Neuronal stem cell (in vitro differentiated cells): ENCODE measurements around the gene NFASC.

Experiments
- DNase-seq: peaks from one replicate; pipeline ENCODE4 v3.0.0-alpha.2; 2013; ENCODE audit warnings: low spot score
- H2AFZ ChIP-seq: one replicate; pipeline ENCODE4 v1.6.1; 2013; ENCODE audit warnings: mild to moderate bottlenecking, low read length, inconsistent platforms
- H2AK5ac ChIP-seq: 2 replicates; pipeline ENCODE4 v1.6.1; 2013; ENCODE audit warnings: low read depth, mild to moderate bottlenecking, inconsistent platforms, low read length, moderate library complexity, mixed read lengths
- H2BK120ac ChIP-seq: 2 replicates; pipeline ENCODE4 v1.6.1; 2013; ENCODE audit warnings: low read depth, mild to moderate bottlenecking, inconsistent platforms, low read length, moderate library complexity, mixed read lengths
- H2BK12ac ChIP-seq: one replicate; pipeline ENCODE4 v1.6.1; 2013; ENCODE audit warnings: low read length, inconsistent platforms
- H2BK15ac ChIP-seq: 2 replicates; pipeline ENCODE4 v1.6.1; 2013; ENCODE audit warnings: mild to moderate bottlenecking, low read length, inconsistent platforms, mixed read lengths
- H2BK5ac ChIP-seq: one replicate; pipeline ENCODE4 v1.6.1; 2013; ENCODE audit warnings: inconsistent platforms, mild to moderate bottlenecking, low read length, moderate library complexity
- H3K14ac ChIP-seq: one replicate; pipeline ENCODE4 v1.6.1; 2013; ENCODE audit warnings: low read length, inconsistent platforms
- H3K18ac ChIP-seq: 2 replicates; pipeline ENCODE4 v1.6.1; 2013; ENCODE audit warnings: low read length, inconsistent platforms
- H3K23ac ChIP-seq: 2 replicates; pipeline ENCODE4 v1.6.1; 2013; ENCODE audit warnings: low read depth, mild to moderate bottlenecking, mixed read lengths, low read length, inconsistent platforms; ENCODE audit not compliant: poor library complexity
- H3K27ac ChIP-seq: replicated peaks from 3 replicates; pipeline ENCODE4 v1.5.1; 2013; ENCODE audit warnings: low read length, inconsistent platforms
- H3K27me3 ChIP-seq, 3 experiments: 2 replicates each; pipeline ENCODE4 v1.6.1; 2013; ENCODE audit warnings: low read length in 3 of 3, mild to moderate bottlenecking in 2 of 3, inconsistent platforms in 1 of 3, low read depth in 1 of 3, mixed read lengths in 1 of 3, moderate library complexity in 1 of 3; ENCODE audit not compliant: control insufficient read depth in 3 of 3, insufficient read depth in 3 of 3
- H3K36me3 ChIP-seq, 2 donors: replicated peaks in 1 of 2; 2 replicates each; pipeline ENCODE4 v1.6.1; 2013; ENCODE audit warnings: low read length in 2 of 2; ENCODE audit not compliant: control insufficient read depth in 2 of 2, insufficient read depth in 2 of 2
- H3K4ac ChIP-seq: 2 replicates; pipeline ENCODE4 v1.6.1; 2013; ENCODE audit warnings: inconsistent platforms, mild to moderate bottlenecking, low read length, moderate library complexity
- H3K4me1 ChIP-seq, 2 donors: 1 replicate in 1 of 2; 2 replicates in 1 of 2; pipeline ENCODE4 v1.6.1; 2013; ENCODE audit warnings: low read length in 2 of 2, low read depth in 1 of 2; ENCODE audit not compliant: control insufficient read depth in 2 of 2, insufficient read depth in 1 of 2
- H3K4me2 ChIP-seq: one replicate; pipeline ENCODE4 v1.6.1; 2013; ENCODE audit warnings: mild to moderate bottlenecking, low read length, inconsistent platforms; ENCODE audit not compliant: insufficient read depth, poor library complexity, severe bottlenecking
- H3K4me3 ChIP-seq, 2 donors: 2 replicates each; pipeline ENCODE4 v1.5.1; 2013; ENCODE audit warnings: low read length in 2 of 2, mild to moderate bottlenecking in 2 of 2, inconsistent platforms in 1 of 2, moderate library complexity in 1 of 2
- H3K79me1 ChIP-seq: one replicate; pipeline ENCODE4 v1.6.1; 2013; ENCODE audit warnings: low read depth, mild to moderate bottlenecking, inconsistent platforms, low read length, moderate library complexity
- H3K9ac ChIP-seq: one replicate; pipeline ENCODE4 v1.6.1; 2013; ENCODE audit warnings: mild to moderate bottlenecking, low read depth, low read length, inconsistent platforms; ENCODE audit not compliant: poor library complexity
- H3K9me3 ChIP-seq, 2 donors: replicated peaks in 1 of 2; 2 replicates each; pipeline versions ENCODE3 to v1.6.1; 2013; ENCODE audit warnings: low read length in 2 of 2, mild to moderate bottlenecking in 2 of 2, inconsistent platforms in 1 of 2, low read depth in 1 of 2, mixed read lengths in 1 of 2, moderate library complexity in 1 of 2; ENCODE audit not compliant: control insufficient read depth in 2 of 2, insufficient read depth in 1 of 2
- H4K8ac ChIP-seq: one replicate; pipeline ENCODE4 v1.6.1; 2013; ENCODE audit warnings: low read depth, mild to moderate bottlenecking, inconsistent platforms, low read length, moderate library complexity
- H4K91ac ChIP-seq: one replicate; pipeline ENCODE4 v1.6.1; 2013; ENCODE audit warnings: low read length, low read depth, mild to moderate bottlenecking, inconsistent platforms; ENCODE audit not compliant: poor library complexity
- WGBS, 2 donors: extraction: QIAGEN DNeasy Blood & Tissue Kit; methylation state at CpG; one replicate each; pipeline ENCODE4 v1.1.7; 2013; ENCODE audit warnings: missing lambda C conversion rate in 2 of 2, mixed read lengths in 1 of 2; ENCODE audit not compliant: insufficient read length in 2 of 2, insufficient replicate concordance in 1 of 2; ENCODE audit errors: extremely low coverage in 2 of 2; 5-methylcytosine and 5-hydroxymethylcytosine counted together

Gene NFASC

DNA sequence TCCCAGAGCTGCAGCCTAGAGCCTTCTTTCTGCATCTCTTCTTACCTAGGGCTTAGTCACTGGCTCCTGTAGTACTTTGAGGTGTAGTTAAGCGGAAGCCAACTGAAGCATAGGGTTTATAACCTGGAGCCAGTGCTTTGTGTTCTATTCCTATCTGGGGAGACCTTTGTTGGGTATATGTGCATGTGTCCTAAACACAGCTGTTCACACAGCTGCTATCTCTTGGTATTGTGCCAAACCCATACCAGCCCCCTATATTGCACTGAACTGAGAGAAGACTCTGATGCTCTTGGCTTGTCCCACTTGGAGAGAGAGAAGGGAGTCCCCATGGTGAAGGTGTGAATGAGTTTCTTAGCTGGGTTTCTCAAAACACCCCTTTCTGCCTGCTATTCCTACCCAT is 17.2 kb upstream of the NFASC start:
- Histone ChIP-seq H2AFZ (no peak overlapping the region), H3K27ac (no peak overlapping the region), H3K79me1 (no peaks in the 10 kb centered on the region), H3K9me3 (no peaks in the 10 kb centered on the region), H3K18ac (no peak overlapping the region), H2BK5ac (no peak overlapping the region), H4K8ac (no peak overlapping the region), H3K4me3 (no peak overlapping the region), H3K14ac (no peak overlapping the region), H2BK120ac (no peak overlapping the region), H2BK15ac (no peak overlapping the region), H3K27me3 (no peaks in the 10 kb centered on the region), H3K4me2 (no peak overlapping the region), H2AK5ac (peak overlapping the region; percentile 68), H4K91ac (no peak overlapping the region), H3K9ac (no peak overlapping the region), H2BK12ac (no peak overlapping the region), H3K23ac (no peak overlapping the region), H3K4me1 (peaks cover 6 to 8% of the 10 kb centered on the region in 2 donors), H3K36me3 (no peaks in the 10 kb centered on the region), H3K4ac (no peak overlapping the region)
- WGBS, 2 donors, result no CpG with 5 or more reads among the region's 1 CpG
- no peak for DNase-seq

DNA sequence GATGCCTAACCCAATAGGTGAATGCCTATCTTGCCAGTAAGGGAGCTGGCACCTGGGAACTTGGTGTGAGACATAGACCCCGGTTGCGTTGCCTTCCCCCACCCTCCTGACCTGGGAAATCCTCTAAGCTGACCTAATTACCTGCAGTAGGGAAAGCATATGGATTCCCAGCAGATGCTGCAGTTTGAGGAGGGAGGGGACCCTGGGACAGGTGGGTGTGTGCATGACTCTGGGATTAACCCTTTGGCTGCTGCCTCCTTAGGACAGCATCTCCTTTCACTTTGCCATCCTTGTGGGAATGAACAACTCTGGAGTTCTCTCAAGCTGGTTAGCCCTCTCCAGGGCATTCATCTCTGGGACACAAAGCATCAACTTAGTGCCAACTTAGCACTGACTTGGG is 16.4 kb upstream of the NFASC start:
- no peak overlapping the region for H2BK5ac ChIP-seq
- H3K27me3 ChIP-seq, result no peaks in the 10 kb centered on the region
- peak overlapping the region; percentile 70 for H2BK12ac ChIP-seq
- H3K14ac ChIP-seq, result no peak overlapping the region
- peak overlapping the region; percentile 65 for H4K8ac ChIP-seq
- no peaks in the 10 kb centered on the region for H3K9me3 ChIP-seq
- H2BK120ac ChIP-seq, result no peak overlapping the region
- H3K4ac ChIP-seq, result no peak overlapping the region
- H3K79me1 ChIP-seq, result no peaks in the 10 kb centered on the region
- H3K23ac ChIP-seq, result no peak overlapping the region
- H2AFZ ChIP-seq, result no peak overlapping the region
- H4K91ac ChIP-seq, result no peak overlapping the region
- H3K9ac ChIP-seq, result peak overlapping the region; percentile 2
- no peak for DNase-seq
- no peak overlapping the region for H2BK15ac ChIP-seq
- H3K18ac ChIP-seq, result no peak overlapping the region
- no peak overlapping the region for H3K27ac ChIP-seq
- WGBS, 2 donors, result no CpG with 5 or more reads among the region's 2 CpGs
- no peak overlapping the region for H3K4me3 ChIP-seq
- H3K4me1 ChIP-seq, result peaks cover 8 to 10% of the 10 kb centered on the region in 2 donors
- no peak overlapping the region for H3K4me2 ChIP-seq
- no peak overlapping the region for H2AK5ac ChIP-seq
- H3K36me3 ChIP-seq, result no peaks in the 10 kb centered on the region

DNA sequence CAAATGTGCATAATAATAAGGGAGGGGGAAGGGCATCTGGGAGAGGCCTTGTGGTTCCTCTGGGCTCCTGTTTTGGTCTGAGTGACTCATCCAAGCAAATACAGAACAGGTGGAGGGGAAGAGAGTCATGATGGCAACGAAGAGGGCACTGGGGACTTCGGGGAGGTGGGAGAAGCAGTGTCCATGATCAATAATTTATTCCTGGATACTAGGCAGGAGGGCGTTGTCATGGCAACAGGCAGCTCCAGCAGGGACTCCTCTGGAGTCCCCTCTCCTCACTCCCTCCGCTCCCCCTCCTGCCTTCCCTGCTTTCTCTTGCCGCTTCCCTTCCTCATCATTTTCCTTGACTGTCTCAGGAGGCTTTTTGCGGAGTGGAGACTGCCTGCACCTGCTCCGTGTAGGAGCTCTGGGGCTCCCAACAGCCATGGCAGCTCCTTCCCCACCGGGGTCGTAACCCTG is 12.3 kb upstream of the NFASC start:
- H3K27ac ChIP-seq, result no peak overlapping the region
- no peak overlapping the region for H2BK12ac ChIP-seq
- H3K18ac ChIP-seq, result peak overlapping the region; percentile 78
- H2BK120ac ChIP-seq, result no peak overlapping the region
- H3K9ac ChIP-seq, result no peak overlapping the region
- H3K14ac ChIP-seq, result no peak overlapping the region
- H3K4me1 ChIP-seq, result peaks cover 8 to 10% of the 10 kb centered on the region in 2 donors
- no peak overlapping the region for H2AK5ac ChIP-seq
- H3K27me3 ChIP-seq, result no peaks in the 10 kb centered on the region
- H3K4me2 ChIP-seq, result no peak overlapping the region
- no peaks in the 10 kb centered on the region for H3K36me3 ChIP-seq
- H4K8ac ChIP-seq, result no peak overlapping the region
- no peak overlapping the region for H3K23ac ChIP-seq
- no peak overlapping the region for H3K4me3 ChIP-seq
- DNase-seq, result peak; percentile 12
- no peak overlapping the region for H4K91ac ChIP-seq
- no peaks in the 10 kb centered on the region for H3K9me3 ChIP-seq
- H2BK5ac ChIP-seq, result no peak overlapping the region
- no peak overlapping the region for H3K4ac ChIP-seq
- H2AFZ ChIP-seq, result peak overlapping the region; percentile 72
- no peak overlapping the region for H2BK15ac ChIP-seq
- no CpG with 5 or more reads among the region's 9 CpGs for WGBS, 2 donors
- H3K79me1 ChIP-seq, result no peaks in the 10 kb centered on the region

DNA sequence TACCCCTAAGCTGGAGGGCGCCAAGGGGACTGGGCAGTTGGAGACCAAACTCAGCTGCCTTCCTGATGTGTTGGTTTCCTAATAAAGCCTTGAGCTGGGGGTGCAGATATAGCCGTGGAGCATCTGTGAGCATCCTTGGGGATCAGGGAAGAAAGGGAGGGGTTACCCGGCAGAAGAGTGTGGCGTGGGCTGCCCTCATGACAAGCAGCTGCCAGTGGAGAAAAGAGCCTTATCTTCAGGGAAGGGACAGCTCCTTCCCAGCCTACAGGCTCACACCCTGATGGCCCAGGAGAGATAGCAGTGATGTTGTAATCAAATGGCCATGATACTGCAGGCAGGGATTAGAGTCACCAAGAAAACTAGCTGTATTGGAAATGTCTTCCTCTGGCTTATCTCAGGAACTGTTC is 10.8 kb upstream of the NFASC start:
- no peak overlapping the region for H3K4me3 ChIP-seq
- WGBS, 2 donors, result no CpG with 5 or more reads among the region's 4 CpGs
- H3K79me1 ChIP-seq, result no peaks in the 10 kb centered on the region
- H2BK120ac ChIP-seq, result no peak overlapping the region
- no peak overlapping the region for H3K4ac ChIP-seq
- H4K8ac ChIP-seq, result no peak overlapping the region
- no peak for DNase-seq
- no peak overlapping the region for H2AFZ ChIP-seq
- H2BK12ac ChIP-seq, result no peak overlapping the region
- H3K9me3 ChIP-seq, result no peaks in the 10 kb centered on the region
- H3K18ac ChIP-seq, result no peak overlapping the region
- H3K14ac ChIP-seq, result peak overlapping the region; percentile 23
- H2BK5ac ChIP-seq, result no peak overlapping the region
- H3K27me3 ChIP-seq, result no peaks in the 10 kb centered on the region
- H2BK15ac ChIP-seq, result no peak overlapping the region
- no peak overlapping the region for H4K91ac ChIP-seq
- no peaks in the 10 kb centered on the region for H3K36me3 ChIP-seq
- H3K27ac ChIP-seq, result no peak overlapping the region
- H2AK5ac ChIP-seq, result no peak overlapping the region
- no peak overlapping the region for H3K9ac ChIP-seq
- peak overlapping the region; percentile 9 for H3K23ac ChIP-seq
- H3K4me1 ChIP-seq, result peaks cover 6 to 10% of the 10 kb centered on the region in 2 donors
- no peak overlapping the region for H3K4me2 ChIP-seq
